GM23248 (cell line): ENCODE results near the gene NT5C.

Experiments
- EZH2 ChIP-seq: fragments of 200-600 bp; sonication (generic); IDR thresholded peaks from 2 replicates; pipeline ENCODE4 v1.6.1; 2018; ENCODE audit warnings: antibody characterized with exemption, mild to moderate bottlenecking; ENCODE audit not compliant: insufficient read depth, poor library complexity, severe bottlenecking
- EZH2phosphoT487 ChIP-seq: fragments of 200-600 bp; sonication (generic); IDR thresholded peaks from 2 replicates; pipeline ENCODE4 v1.6.1; 2018; ENCODE audit warnings: antibody characterized with exemption, moderate library complexity, mild to moderate bottlenecking, low read depth; ENCODE audit not compliant: insufficient read depth

- TF ChIP-seq EZH2phosphoT487 (no peak), EZH2 (no peak)
Observed at GRCh38 chr17:75126954-75127353, 4.6 kb downstream of the NT5C start.
